GM21367 (cell line): ENCODE data around the gene TOLLIP.

Experiments
- ATAC-seq: cut with Tn5 transposase; IDR thresholded peaks from one replicate; pipeline ENCODE4 v1.9.1; 2021; ENCODE audit not compliant: unreplicated experiment

TOLLIP gene

DNA sequence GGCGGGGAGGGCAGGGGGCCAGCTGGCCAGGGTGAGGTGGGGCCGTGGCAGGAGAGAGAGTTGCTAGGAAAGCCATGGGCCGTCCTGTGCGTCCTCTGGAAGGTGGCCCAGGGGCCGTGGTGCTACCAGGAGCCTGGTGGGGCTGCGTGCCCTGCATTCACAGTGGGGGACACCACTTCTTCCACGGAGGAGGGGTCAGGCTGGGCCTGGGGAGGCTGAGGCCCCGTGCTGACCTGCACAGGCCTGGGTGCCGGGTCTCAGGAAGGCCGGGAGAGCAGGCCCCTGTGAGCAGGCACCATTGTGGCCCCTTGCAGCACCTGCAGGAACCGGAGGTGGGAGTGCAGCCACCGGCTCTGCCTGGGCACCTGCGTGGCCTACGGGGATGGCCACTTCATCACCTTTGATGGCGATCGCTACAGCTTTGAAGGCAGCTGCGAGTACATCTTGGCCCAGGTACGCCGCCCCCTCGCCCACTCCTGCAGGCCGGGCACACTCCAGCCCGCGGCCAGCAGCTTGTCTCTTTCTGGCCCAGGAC lies 74.6 kb downstream of the TOLLIP start:
- ATAC-seq = no peak

DNA sequence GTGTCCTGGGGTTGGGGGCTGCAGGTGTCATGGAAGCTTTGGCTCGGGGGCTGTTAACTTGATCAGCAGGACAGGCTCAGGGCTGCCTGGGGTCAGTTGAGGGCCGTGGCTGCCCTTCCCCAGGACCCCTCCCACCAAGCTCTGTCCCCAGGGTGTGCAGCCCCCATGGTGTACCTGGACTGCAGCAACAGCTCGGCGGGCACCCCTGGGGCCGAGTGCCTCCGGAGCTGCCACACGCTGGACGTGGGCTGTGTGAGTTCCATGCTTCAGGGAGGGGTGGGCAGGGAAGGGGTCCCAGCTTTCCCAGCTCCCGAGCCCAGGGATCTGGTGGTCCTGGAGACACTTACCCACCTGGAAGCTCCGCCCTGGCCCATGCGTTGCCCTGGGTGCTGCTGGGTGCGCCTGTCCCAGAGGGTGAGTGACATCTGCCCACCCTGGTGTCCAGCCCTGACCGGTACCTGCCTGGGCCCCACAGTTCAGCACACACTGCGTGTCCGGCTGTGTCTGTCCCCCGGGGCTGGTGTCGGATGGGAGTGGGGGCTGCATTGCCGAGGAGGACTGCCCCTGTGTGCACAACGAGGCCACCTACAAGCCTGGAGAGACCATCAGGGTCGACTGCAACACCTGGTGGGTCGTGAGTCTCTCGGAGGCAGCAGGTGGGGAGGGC lies 75.2 kb downstream of the TOLLIP start:
- no peak for ATAC-seq

DNA sequence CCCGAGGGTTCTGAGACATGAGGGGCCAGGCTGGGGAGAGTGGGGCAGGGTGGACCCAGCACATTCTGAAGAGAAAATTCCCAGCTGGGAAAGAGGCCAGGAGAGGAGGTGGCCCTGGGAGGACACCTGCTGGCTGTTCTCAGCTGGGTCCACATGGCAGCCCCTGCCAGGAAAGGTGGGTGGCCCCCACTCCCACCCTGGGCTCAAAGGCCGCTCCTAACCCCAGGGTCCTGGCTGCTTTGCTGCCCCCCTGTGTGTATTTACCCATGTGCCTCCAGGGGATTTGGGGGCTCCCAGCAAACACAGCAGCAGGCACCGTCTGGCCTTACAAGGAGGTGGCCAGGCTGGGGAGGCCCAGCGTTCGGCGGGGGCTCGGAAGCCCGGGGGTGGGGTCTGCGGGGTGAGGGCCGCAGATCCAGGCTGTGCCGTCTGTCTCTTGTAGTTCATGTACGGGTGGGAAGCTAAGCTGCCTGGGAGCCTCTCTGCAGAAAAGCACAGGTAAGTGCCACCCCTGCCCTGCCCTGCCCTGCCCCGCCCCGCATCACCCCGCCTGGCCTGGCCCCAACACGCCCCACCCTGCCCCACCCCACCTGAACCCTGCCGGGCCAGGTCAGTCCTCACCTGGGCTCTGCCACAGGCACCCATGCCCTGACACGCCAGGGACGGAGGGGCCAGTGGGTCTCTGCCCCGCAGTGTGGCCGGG lies 75.9 kb downstream of the TOLLIP start:
- ATAC-seq = no peak

DNA sequence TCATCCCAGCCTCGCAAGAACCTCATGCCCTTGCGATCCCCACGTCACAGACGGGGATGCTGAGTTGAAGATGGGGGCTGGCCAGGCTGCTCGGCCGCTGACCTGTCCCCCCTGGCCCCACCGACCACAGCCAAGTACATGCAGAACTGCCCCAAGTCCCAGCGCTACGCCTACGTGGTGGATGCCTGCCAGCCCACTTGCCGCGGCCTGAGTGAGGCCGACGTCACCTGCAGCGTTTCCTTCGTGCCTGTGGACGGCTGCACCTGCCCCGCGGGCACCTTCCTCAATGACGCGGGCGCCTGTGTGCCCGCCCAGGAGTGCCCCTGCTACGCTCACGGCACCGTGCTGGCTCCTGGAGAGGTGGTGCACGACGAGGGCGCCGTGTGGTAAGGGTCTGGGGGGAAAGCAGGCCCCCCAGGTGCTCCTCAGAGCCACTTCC lies 76.5 kb downstream of the TOLLIP start:
- no peak for ATAC-seq

DNA sequence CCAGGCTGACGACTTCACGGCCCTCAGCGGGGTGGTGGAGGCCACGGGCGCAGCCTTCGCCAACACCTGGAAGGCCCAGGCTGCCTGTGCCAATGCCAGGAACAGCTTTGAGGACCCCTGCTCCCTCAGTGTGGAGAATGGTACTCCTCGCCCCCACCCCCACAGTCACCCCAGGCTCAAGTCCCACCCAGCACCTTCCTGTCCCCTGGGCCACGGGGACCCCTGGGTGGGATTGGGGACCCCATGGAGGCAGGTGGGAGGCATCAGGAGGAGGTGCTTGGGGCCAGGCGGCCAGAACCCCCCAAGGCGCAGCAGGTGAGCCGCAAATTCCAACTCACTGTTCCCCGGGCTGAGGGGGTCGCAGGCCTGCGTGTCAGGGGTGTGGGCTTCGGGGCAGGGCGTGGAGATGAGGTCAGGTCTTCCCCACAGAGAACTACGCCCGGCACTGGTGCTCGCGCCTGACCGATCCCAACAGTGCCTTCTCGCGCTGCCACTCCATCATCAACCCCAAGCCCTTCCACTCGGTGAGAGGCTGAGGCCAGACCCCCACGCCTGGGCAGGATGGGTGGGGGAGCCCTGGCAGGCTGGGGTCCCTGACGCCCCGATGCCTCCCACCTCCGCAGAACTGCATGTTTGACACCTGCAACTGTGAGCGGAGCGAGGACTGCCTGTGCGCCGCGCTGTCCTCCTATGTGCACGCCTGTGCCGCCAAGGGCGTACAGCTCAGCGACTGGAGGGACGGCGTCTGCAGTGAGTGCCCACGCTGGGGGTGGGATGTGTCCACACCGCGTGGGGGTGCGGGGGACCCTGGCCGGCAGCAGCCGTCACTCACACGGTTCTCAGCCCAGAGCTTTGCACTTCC lies 77.2 kb downstream of the TOLLIP start:
- no peak for ATAC-seq

DNA sequence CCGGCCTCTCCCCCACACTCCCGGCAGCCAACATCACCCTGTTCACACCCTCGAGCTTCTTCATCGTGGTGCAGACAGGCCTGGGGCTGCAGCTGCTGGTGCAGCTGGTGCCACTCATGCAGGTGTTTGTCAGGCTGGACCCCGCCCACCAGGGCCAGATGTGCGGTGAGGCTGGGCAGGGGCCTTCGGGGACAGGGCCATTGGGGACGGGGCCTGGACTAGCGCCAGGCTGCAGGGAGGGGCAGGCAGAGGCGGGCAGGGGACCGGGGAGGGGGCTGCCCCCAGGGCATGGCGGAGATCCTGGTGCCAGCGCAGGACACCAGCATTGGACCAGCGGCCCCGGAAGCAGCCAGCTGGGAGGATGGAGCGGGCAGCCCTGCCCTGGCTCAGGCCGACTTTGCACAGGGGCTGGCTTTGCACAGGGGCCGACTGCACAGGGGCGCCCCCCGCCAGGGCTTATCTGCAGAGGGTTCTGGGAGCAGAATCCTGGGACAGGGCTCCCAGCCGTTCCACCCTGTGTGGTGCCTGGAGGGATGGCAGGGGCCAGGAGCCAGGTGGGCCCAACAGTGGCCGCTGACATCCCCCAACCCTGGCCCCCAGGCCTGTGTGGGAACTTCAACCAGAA lies 77.9 kb downstream of the TOLLIP start:
- ATAC-seq = no peak

DNA sequence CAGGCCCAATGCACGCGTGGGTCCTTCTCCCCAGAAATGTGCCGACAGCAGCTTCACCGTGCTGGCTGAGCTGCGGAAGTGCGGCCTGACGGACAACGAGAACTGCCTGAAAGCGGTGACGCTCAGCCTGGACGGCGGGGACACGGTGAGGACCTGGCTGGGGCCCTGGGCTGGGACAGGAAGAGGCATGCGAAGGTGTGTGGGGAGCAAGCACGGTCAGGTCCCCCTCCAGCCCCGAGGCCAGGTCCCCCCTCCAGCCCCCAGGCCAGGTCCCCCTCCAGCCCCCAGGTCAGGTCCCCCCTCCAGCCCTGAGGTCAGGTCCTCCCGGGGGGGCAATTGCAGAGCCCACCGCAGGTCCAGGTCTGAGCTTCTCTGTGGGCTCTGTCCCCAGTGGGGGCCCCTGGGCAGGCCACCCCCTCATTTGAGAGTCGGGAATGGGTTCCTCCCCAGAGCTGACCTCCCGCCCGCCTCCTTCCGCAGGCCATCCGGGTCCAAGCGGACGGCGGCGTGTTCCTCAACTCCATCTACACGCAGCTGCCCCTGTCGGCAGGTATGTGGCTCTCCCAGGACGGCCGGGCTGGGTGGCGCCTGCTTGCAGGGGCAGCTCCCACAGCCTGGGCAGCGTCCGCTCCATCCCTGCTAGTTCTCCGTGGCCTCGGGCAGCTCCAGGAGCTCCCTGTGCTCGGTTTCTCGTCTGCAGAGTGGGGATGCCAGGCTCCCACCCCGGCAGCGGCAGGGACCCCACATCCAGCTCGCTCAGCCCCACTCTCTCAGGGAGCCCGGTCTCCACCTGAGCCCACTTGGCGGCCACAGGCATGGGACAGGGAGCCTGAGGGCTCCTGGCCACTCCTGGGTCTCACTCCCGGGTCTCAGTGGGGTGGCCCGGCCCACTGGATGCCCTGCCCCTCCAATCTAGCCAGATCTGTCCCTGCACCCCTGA lies 78.7 kb downstream of the TOLLIP start:
- no peak for ATAC-seq

DNA sequence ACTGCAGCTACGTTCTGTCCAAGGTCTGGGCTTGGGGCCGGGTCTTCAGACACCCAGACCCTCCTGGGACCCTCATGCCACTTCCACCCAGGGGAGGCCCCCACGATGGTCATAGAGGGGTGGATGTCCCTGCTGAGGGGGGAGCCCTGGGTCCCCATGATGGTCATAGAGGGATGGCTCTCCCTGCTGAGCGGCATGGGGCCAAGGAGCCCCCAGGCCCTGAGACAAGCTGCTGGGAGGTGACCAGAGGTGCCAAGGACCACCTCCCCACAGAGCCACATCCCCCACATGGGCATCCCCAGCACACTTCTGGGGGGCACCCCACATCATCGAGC lies 79.3 kb downstream of the TOLLIP start:
- no peak for ATAC-seq

DNA sequence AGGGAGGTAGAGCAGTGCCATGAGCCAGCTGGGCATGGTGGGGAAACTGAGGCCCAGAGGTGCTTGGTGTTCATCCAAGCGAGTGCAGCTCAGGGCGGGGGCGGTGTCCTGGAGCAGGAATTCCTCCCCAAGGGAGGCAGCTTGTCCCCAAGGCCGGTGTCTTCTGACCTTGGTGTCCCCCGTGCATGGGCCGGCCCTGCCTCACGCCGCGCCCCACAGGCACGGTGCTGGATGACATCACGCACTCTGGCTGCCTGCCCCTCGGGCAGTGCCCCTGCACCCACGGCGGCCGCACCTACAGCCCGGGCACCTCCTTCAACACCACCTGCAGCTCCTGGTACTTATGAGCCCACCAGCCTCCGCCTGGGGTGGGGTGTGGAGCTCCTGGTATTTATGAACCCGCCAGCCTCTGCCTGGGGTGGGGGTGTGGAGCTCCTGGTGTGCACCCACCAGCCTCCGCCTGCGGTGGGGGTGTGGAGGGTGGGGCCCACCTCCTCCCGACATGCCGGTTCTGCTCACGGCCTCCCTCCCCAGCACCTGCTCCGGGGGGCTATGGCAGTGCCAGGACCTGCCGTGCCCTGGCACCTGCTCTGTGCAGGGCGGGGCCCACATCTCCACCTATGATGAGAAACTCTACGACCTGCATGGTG lies 79.8 kb downstream of the TOLLIP start:
- no peak for ATAC-seq

DNA sequence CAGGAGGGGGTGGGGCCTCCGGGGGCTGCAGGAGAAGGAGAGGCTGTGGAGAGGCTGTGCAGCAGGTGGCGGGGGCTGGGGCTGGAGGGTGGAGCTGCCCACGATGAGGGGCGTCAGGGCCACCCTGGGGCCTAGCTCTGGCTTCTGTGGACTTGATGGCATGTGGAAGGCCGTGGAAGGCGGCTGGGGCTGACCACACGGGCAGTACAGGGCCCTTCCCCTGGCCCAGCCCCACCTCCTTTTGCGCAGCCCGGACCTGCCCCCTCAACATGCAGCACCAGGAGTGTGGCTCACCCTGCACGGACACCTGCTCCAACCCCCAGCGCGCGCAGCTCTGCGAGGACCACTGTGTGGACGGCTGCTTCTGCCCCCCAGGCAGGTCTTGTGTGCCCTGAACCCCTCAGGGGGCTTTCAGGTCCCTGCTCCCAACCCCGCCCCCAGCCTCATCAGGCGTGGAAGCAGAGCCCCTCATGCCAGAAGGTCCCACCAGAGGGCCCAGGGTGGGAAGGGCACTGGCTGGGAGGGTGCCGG lies 80.4 kb downstream of the TOLLIP start:
- no peak for ATAC-seq

- ATAC-seq = no peak
These were observed 81.2 kb downstream of the TOLLIP start for GRCh38 chr11:1228101-1228821.

DNA sequence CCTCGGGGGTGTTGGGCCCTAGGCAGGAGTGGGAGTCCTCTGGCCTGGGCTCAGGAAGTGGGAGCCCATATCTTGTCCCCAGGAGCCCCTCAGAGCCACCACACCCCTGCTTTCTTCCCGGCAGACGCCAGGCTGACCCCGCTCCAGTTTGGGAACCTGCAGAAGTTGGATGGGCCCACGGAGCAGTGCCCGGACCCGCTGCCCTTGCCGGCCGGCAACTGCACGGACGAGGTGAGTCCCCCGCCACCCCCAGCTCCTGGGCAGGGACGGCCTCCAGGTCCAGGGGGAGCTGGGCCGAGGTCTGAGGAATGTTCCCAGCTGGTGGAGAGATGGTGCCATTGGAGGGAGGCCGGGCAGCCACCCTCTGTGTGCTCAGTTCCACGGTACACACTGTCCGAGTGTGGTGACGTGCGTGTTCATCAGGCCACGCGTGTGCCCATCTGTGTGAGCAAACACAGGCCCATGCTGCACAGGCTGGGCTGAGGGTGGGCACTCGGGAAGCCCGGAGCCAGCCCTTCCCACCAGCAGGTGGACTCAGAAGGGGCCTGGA lies 81.8 kb downstream of the TOLLIP start:
- ATAC-seq = no peak

GRCh38 chr11:1226986-1227550 lies 82.4 kb downstream of the TOLLIP start:
- ATAC-seq = no peak

- ATAC-seq = no peak
These were observed 83.0 kb downstream of the TOLLIP start for GRCh38 chr11:1226226-1226985.

DNA sequence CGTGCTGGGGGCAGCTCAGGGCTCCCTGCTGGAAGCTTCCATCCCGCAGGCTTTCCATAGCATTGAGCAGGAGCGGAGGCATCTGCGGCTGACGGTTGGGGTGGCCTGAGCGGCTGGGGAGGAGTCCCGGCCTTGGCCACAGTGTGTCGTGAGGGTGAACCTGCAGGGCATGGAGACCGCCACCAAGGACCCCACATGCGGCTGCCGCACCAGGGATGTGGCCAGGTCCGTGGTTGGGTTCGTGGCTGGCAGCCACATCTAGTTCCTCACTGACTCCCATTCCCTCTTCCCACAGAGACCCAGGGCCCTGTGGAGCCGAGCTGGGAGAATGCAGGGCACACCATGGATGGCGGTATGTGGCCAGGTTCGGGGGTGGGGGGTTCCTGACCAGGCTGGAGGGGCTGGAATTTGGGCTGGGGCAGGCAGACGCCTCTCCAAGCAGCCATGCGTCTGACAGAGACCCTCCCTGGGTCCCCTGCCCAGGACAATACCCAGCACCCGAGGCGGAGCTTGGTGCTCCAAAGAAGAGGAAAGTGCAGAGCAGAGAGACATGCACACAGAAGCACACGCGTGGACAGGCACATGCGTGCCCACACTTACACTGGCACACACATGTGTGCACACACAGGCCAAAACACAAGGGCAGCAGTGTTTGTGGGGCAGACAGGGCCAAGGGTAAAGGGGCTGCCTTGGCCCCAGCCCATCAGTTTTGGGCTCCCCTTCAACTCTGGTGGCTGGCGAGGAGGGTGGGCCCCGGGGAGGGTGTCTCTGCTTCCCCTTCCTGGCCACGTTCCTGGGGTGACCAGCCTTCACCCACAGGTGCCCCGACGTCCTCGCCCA lies 83.8 kb downstream of the TOLLIP start:
- ATAC-seq = no peak
